ENCODE results near the gene WASHC1. TPM values are rescaled to one million over a fixed set of nuclear protein-coding genes. Genes with fewer than 3 reads are reported as not detected.

WASHC1 gene
- total RNA-seq, 1 donor from 2014 or later, result 29.0 TPM

Other genes with a start within 250 kb of the WASHC1 start
- 0.55 and 0.61 TPM in 2 replicates for gene FOXD4, start 89.0 kb upstream of the WASHC1 start, total RNA-seq
- 58.8 and 67.2 TPM in 2 replicates for gene ZNG1A, start 149.6 kb upstream of the WASHC1 start, total RNA-seq
- 207 and 219 TPM in 2 replicates for gene DOCK8, start 185.4 kb upstream of the WASHC1 start, total RNA-seq

Data from activated B cell treated with CpG ODN at 0.5 μM for 24 hours (primary cell).